Stimulated activated CD8-positive, alpha-beta memory T cell treated with anti-CD3 and anti-CD28 coated beads, Interleukin-2, amount 100 ng/mL, for 1 hour (primary cell): ENCODE data around the gene FOXI1.

Source experiments
- DNase-seq, 2 donors: peaks; one replicate each; pipeline ENCODE4 v3.0.0-alpha.2; 2020; ENCODE audit warnings: low read depth in 2 of 2

FOXI1 gene

DNA sequence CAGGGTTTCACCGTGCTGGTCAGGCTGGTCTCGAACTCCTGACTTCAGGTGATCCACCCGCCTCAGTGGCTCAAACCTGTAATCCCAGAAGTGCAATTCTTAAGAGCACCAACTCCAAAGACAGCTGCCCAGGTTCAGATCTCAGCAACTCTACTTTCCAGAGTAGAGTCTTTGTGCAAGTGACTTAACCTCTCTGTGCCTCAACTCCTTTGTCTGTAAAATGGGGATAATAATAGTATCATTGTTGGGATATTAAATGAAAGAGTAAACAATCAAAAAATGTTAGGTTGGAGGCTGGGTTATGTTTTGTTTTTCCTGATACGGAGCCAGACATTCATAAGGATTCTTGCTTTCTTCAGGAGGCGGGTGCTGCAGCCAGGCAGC is 45.0 kb downstream of the FOXI1 start:
- DNase-seq, result no peak

- DNase-seq, result no peak
Measured at GRCh38 chr5:170151097-170151831, 45.6 kb downstream of the FOXI1 start.

GRCh38 chr5:170152767-170153166 is 47.1 kb downstream of the FOXI1 start:
- DNase-seq, result no peak

DNA sequence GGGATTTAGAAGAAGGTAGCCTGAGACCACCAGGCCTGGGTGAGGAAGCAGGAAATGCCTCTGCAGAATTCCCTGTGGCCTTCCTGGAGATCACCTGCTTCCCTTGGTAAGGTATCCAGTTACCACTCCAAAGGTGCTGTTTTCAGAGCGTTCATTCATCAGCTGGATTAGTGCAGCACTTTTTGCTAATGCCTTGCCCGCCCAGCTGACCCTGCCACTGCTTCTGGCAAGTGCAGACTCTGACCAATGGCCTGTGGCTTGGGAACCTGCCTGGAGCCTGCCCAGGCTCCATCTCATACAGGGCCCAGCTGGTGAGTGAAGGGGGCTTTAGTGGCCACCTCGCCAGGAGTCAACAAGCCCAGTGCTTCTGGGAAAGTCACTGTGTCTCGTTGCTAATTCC is 48.6 kb downstream of the FOXI1 start:
- DNase-seq, result no peak

GRCh38 chr5:170154744-170155143 is 49.0 kb downstream of the FOXI1 start:
- DNase-seq, result no peak

- DNase-seq, result no peak
Measured at GRCh38 chr5:170155771-170156170, 50.1 kb downstream of the FOXI1 start.

DNA sequence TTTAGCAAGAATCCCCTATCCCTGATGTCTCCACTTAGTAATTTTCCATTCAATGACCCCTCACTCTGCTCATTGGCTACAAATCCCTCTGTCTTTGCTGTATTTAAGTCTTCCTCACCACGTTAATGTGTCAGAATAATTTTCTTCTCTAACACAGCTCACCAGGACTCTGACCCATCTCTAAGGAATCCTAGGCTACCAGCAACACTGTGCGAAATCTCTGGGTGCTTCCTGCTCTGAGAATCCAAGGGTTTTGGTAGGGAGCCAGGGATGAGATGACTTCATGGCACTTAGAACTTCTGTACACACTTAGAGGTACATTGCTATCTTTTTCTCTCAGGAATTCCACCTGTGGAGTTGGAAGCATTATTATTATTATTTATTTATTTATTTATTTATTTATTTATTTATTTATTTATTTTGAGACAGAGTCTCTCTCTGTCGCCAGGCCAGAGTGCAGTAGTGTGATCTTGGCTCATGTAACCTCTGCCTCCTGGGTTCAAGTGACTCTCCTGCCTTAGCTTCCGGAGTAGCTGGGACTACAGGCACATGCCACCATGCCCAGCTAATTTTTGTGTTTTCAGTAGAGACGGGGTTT is 53.5 kb downstream of the FOXI1 start:
- DNase-seq, result no peak
